CD4-positive, alpha-beta T cell treated with Interleukin-6 for 4 hours (primary cell): ENCODE results near the gene COL28A1.

Source experiments
- DNase-seq: peaks from one replicate; pipeline ENCODE4 v3.0.0-alpha.2; 2020; ENCODE audit warnings: mixed read lengths

COL28A1 gene

DNA sequence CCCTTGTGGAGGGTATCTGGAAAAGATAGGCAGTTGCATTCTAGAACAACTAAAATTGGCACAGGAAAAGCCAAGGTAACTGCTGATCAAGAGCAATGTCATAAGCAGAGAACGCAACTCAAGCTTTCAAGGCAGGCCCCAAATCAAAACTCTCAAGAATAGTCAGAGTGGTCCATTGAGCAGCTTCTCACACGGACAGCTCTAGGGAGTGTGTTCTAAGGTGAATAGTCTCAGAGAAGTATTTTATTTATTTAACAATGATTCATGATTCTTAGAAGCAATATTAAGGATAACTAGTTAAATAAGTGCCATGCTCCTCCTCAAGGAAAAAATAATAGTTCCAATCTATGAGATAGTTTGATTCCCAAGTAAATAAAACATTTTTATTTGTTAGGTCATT lies 83.0 kb downstream of the COL28A1 start:
- DNase-seq, result no peak

DNA sequence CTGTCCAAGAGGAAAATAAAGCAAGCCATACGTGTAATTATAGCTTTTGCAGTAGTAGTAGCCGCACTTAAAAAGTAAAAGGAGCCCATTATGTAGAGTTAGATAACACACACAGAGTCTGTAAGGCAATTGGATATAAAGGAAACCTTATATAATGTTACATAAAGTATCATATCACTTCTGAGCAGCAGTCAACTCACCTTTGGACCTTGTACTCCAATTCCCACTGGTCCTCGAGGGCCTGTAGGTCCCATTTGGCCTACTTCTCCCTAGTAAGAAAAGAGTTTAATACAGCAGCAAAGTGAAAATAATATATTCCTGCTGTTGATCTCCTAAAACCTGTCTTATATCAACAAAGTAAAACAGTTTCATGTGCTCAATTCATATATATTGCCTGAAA lies 83.6 kb downstream of the COL28A1 start:
- DNase-seq, result no peak

GRCh38 chr7:7449055-7449454 lies 86.6 kb downstream of the COL28A1 start:
- no peak for DNase-seq

- DNase-seq, result no peak
Measured at GRCh38 chr7:7446616-7447015, 89.1 kb downstream of the COL28A1 start.

GRCh38 chr7:7443806-7444350 lies 91.8 kb downstream of the COL28A1 start:
- DNase-seq, result no peak

- no peak for DNase-seq
Measured at GRCh38 chr7:7439564-7439963, 96.1 kb downstream of the COL28A1 start.

DNA sequence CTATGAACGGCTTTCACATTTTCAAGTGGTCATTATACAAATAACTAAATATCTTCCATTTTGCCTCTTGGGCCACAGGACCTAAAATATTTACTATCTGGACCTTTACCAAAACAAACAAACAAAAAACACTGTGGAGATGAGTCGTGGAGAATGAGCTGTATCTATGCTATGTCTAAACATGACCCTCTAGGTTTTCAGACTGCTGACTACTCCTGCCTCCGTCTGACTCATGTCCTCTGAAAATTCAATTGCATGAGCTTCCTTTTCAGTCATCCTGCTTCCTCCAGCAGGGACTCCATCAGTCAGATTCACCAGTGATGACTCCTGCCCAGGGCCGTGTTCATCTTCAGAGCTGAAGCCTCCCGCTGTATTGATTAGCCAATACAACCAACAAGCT lies 96.8 kb downstream of the COL28A1 start:
- DNase-seq, result no peak

- DNase-seq, result no peak
Measured at GRCh38 chr7:7435978-7436377, 99.7 kb downstream of the COL28A1 start.

GRCh38 chr7:7434329-7434728 lies 101.3 kb downstream of the COL28A1 start:
- DNase-seq, result no peak

DNA sequence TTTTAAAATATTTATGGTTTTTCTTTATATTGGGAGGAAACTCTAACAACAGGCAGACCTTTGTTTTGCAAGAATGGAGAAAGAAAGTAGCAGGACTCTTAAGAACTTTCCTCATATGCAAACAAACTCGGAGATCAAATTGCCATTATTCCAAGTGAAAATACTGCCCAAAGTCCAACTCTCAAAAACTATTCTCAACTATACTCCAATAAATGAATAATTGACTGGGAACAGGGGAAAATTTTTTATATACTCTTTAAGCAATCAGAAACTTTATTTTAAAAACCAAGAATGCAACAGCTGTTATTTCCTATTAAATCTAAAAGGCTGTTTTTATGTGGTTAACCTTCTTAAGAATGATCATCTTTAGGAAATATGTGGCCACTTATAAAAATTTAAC lies 101.9 kb downstream of the COL28A1 start:
- no peak for DNase-seq

GRCh38 chr7:7432979-7433378 lies 102.7 kb downstream of the COL28A1 start:
- no peak for DNase-seq

DNA sequence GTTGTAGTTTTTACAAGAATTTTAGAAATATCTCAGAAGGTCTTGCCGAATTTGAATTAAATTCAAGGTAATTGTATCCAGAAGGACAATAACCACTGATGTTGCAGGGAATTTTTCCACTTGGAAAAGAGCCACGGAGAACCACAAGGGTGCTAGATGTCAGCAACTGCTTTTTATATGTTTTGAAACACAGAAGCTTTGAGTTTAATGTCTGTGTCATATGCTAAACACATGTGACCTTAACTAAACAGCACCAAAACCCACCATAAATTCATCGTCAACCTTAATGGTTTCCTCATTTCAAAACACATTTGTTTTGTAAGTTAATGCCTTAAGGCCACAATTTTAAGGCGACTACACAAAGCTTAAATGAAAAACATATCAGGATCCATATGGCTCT lies 106.9 kb downstream of the COL28A1 start:
- no peak for DNase-seq

GRCh38 chr7:7427363-7427762 lies 108.3 kb downstream of the COL28A1 start:
- no peak for DNase-seq

DNA sequence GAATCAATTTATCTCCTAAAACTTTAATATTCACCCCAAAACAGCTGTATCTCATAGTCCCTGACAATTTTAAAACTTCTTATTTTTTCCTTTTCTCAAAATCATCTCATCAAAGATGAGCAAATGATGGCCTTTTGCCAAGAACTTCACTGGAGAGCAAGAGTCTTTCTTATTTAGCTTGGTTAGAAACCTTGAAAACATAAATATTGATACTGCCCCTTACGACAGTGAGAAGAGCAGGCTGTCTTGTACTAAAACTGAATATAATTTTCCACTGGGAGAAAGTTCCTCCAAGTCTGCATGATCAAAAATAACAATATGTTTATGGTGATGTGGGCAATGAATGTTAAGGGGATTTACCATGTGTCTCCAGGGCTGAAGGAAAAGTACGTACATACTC lies 109.0 kb downstream of the COL28A1 start:
- no peak for DNase-seq

- DNase-seq, result no peak
Measured at GRCh38 chr7:7425321-7425720, 110.4 kb downstream of the COL28A1 start.

GRCh38 chr7:7424151-7424873 lies 111.4 kb downstream of the COL28A1 start:
- peak; percentile 42 for DNase-seq

- DNase-seq, result no peak
Measured at GRCh38 chr7:7422641-7423040, 113.0 kb downstream of the COL28A1 start.

- no peak for DNase-seq
Measured at GRCh38 chr7:7421826-7422225, 113.8 kb downstream of the COL28A1 start.

- DNase-seq, result no peak
Measured at GRCh38 chr7:7418997-7419396, 116.7 kb downstream of the COL28A1 start.

- DNase-seq, result no peak
Measured at GRCh38 chr7:7417851-7418250, 117.8 kb downstream of the COL28A1 start.

- DNase-seq, result no peak
Measured at GRCh38 chr7:7417414-7417813, 118.3 kb downstream of the COL28A1 start.

DNA sequence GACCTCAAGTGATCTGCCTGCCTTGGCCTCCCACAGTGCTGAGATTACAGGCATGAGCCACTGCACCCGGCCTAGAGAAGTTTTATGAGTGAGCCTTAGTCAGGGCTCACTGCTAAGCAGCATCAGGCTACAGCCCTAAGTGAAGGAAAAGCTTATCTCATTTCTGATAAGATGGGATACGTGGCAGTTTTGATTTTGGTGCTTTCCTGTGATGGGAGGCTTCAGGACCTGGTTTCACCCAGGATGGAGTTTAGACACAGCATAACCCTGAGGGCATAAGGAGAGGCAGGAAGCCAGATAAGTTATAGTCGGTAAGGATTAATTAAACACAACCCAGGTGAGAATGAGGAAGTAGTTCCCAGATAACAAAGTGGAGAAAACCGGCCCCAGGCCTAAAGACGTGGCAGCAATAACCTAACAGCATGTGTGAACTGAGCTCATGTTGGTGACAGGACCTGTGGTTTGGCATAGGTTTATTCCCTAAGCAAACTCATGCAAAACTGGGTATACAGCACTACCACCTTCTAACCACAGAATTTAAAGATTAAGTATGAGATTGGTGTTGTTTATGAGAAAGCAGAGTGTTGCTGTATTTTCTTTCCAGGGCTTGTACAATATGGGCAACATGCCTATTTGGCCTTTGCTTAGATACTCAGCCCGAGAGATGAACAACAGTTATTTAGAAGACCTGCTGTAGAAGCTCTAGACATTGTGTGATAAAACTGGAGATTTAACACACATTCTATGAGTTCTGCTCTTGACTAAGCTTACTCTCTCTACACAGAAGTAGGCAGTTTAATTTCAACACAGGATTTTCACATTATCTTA lies 119.4 kb downstream of the COL28A1 start:
- no peak for DNase-seq

- DNase-seq, result no peak
Measured at GRCh38 chr7:7414791-7415603, 120.7 kb downstream of the COL28A1 start.
